ENCODE measurements around the gene LRRK1.

The LRRK1 gene

DNA sequence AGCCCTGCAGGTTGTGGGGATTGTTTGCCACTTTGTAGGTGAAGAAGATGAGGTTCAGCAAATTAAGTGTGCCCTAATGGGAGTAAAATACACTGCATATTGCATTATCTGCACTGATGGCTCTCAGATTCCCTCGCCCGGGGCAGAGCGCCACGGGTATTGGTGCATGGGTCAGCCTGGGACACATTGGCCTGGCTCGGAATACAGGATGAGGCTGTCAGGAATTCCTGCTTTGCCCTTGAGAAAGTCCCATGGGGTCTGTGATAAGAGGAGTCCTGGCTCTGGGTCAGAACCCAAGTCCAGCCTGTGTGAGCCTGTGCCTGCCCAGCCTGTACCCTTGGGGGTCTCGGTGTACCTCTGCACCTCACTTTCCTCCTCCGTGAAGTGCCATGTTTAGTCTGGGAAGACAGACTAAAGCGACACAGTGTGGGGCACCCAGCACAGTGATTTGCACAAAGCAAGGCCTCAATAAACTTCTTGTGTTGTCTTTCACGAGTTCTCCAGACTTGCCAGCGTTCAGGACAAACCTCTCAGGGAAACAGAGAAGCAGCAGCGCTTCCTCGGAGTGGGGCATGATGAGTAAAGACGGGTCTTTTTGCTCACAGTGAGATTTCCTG, 107.6 kb downstream of the LRRK1 start:
- DNase-seq: no peak

DNA sequence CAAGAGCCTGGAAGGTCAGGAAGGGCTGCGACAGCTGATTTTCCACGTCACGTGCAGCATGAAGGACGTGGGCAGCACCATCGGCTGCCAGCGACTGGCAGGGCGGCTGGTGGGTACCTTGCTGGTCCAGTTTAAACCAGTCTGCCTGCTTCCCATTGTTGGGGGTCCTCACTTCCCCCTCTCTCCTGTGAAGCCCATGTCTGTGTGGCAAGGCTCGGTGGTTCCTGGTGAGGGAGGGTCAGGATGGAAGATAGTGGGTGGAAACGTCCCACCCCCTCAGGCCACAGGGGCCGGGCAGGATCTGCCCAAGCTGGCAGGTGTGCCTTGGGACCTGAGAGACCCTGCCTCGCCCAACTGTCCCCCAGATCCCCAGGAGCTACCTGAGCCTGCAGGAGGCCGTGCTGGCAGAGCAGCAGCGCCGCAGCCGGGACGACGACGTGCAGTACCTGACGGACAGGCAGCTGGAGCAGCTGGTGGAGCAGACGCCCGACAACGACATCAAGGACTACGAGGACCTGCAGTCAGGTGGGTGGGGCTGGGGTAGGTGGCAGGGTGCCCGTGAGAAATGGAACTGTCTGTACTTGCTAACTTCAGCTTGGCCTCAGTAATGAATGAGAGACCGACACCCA, 108.2 kb downstream of the LRRK1 start:
- DNase-seq: no peak

DNA sequence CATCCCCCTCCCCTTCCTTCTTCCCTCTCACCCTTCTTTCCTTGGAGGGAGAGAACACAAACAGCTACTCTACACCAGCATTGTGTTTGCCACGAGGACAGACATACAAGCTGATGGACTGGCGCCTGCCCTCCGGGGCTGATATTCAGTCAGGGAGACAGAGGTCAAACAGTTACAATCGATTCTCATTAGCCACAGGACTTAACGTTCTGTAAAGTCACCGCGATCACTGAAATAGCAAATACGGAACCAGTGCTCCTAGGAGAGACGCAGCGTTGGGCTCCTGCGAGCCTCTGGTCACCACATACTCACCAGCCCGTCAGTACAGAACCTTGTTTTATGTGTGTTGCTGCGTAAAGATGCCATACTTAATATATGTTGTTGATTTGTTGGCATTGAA, 108.8 kb downstream of the LRRK1 start:
- no peak for DNase-seq

DNA sequence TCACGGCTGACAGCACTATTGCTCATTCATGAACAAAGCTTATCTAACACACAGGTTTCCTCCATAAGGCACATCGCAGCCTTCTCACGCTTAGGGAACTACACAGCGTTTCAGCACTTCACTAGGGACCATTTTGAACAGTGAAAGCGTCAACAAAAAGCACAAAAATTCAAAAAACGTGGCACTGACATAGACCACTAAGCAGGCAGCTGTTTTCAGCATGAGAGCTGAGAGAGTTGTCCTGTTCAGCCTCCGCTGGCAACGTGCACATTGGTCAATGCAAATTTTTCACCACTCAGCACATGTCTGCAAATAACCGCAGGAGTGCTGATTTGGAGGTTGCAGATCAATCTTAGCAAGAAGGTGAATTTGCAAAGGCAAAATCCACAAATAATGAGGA, 109.2 kb downstream of the LRRK1 start:
- DNase-seq: no peak

DNA sequence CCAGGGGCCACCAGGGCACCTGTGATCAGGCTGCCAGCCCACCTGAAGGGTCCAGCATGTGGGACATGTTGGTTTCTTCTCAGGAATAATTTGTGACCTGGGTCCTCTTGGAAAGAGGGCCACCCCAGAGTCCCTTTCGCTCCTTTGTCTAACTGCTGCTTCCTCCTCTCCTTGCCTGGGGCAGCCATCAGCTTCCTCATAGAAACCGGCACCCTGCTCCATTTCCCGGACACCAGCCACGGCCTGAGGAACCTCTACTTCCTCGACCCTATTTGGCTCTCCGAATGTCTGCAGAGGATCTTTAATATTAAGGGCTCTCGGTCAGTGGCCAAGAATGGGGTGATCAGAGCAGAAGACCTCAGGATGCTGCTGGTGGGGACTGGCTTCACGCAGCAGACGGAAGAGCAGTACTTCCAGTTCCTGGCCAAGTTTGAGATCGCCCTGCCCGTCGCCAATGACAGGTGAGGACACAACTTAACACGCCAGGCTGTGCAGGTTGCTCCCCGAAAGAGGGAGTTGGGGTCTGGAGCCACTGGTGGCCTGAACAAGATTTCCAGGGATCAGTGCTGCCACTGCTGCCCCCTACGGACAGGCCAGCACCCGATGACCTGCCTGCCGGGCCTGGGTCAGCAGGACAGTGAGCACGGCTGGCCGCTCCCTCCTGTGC, 109.7 kb downstream of the LRRK1 start:
- DNase-seq: no peak

DNA sequence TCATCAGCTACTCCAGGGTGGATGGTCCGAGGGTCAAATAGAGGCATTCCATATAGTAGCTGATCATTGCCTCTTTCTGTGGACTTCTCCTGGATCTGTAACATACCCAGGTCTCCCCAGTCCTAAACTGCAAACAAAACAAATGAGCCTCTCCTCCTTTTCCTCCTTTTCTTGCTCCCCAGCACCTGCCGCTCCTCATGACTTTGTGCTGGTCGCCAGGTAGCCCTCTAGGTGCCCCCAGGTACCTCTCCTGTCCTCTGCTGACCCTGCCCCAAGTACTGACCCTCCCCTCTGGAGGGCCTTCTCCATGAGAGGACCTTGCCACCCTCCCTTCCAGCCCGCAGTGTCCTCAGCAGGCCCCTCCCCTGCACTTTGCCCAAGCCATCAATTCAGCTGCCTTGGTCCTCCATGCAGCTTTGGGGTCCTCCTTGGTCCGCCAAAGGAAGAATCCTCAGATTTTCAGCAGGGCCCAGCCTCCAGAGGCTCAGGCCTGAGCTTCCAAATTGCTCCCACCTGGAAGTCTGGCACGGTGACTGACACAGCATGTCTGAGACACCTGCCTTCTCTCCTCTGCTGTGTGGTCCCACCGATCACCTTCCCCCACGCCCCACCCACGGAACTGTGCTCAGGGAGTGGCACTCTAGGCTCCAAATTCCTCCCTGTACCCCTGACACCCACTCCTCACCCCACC, 111.0 kb downstream of the LRRK1 start:
- DNase-seq: no peak

DNA sequence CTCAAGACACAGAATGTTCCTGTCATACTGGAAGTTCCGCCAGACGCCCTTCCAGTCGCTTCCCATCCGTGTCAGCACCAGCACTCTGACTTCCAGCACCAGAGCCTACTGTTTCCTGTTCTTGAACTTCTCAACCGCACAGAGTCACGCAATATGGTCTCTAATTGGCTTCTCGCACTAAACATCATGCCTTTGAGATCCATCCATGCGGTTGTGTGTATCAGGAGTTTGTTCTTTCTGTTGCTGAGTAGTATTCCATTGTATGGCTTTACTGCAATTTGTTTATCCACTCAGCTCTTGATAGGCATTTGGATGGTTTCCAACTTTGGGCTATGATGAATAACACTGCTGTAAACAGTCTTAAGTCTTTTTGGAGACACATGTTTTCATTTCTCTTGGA, 112.1 kb downstream of the LRRK1 start:
- DNase-seq: no peak

DNA sequence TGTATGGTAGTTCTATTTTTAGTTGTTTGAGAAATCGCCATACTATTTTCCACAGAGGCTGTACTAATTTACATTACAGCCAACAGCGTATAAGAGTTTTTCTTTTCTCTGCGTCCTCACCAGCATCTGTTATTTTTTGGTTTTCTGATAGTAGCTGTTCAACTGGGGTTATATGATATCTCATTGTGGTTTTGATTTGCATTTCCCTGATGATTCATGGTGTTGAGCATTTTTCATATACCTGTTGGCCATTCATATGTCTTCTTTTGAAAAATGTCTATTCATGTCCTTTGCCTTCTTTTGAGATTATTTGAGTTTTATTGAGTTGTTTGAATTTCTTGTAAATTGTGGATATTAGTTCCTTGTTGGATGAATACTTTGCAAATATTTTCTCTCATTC, 114.6 kb downstream of the LRRK1 start:
- no peak for DNase-seq

DNA sequence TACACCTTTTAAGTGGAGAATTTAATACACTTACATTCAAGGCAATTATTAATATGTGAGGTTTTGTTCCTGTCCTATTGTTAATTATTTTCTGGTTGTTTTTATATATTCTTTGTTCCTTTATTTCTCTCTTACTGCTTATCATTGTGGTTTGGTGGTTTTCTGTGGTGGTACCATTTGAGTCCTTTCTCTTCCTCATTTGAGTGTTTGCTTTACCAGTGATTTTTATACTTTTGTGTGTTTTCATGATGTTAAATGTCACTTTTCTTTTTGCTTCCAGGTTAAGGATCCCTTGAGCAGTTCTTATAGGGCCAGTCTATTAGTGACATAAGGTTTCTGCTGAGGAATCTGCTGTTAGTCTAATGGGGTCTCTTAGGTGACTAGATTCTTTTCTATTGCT, 116.5 kb downstream of the LRRK1 start:
- DNase-seq: no peak

DNA sequence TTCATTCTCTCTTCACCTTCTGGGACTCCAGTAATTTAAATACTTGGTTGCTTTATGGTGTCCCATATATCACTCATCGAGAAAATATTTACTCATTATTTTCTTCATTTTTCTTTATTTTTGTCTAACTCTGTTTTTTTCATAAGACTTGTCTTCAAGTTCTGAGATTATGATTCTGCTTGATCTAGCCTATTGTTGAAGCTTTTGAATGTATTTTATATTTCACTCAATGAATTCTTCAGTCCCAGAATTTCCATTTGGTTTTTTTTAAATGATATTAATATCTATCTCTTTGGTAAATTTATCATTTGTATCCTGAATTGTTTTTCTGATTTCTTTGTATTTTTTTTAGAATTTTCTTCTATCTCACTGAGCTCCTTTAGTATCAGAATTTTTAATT, 117.0 kb downstream of the LRRK1 start:
- no peak for DNase-seq

DNA sequence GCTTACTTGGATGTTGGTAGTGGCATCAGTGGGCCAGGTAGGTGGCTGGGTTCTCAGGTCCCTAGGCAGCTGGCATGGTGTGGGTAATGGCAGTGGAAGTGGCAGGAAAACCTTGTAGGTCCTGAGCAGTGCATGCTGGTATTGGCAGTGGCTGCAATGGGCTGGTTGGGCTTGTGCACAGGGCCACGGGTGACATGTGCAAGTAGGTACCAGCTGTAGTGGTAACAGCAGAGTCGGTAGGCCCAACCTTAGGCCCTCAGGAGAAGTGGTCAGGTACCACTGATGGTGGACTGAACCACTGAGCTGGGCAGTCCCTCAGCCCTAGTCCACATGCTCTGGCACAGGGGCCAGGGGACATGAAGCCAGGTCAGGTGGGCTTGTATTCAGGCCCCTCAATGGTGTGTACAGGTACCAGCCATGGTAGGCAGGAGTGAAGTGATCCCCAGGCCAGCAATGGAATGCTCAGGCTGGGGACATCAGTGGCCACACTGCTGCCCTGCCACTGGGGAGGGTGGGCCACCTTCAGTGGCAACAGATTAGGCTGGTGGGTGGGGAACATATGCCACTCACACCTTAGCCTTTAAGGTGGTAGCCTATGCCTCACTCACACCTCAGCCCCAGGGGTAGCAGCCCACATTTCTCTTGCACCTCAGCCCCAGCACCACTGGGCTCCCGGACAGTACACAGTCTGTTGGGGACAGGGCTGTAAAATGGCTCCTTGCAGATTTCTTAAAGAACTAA, 118.1 kb downstream of the LRRK1 start:
- no peak for DNase-seq

DNA sequence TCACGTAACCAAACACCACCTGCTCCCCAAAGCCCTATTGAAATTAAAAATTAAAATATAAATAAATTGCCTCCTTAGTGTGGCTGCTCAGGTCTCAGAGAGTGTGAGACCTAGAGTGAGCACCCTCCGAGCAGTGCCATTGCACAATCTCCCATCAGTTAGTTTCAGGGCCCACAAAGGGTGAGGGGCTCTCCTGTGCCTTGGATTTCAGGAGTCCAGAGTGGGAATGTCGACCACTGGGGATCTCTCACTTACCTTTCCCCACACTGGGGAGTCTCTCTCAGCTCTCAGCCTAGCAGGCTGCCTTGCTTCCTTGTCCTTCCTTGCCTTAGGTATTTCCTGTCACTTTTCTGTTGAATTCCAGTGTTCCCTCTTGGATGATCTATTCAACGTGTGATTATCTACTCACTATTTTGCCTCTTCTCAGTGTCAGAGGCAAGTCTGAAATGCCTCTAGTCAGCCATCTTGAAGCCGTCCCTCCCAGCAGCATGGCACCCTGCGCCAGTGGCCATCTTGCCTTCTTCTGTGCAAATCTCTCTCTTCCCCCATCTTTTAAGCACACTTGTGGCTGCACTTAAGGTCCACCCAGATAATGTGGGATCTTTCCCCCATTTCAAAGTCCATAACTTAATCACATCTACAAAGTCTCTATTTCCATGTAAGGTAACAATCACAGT, 119.3 kb downstream of the LRRK1 start:
- DNase-seq: no peak

DNA sequence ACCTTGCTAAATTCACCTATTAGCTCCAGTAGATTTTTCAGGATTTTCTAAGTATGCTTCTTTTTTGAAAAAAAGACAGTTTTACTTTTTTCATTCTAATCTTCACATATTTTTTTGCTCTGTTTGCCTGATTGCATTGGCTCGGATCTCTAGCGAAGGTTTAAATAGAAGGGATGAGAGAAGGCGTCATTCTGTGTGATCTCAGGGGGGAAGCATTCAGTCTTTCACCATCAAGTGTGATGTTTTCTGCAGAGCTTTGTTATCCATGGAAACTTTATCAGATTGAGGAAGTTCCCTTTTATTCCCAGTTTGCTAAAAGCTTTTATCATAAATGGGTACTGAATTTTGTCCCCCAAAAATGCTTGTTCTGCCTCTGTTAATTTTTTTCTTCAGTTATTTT, 120.3 kb downstream of the LRRK1 start:
- DNase-seq: no peak

DNA sequence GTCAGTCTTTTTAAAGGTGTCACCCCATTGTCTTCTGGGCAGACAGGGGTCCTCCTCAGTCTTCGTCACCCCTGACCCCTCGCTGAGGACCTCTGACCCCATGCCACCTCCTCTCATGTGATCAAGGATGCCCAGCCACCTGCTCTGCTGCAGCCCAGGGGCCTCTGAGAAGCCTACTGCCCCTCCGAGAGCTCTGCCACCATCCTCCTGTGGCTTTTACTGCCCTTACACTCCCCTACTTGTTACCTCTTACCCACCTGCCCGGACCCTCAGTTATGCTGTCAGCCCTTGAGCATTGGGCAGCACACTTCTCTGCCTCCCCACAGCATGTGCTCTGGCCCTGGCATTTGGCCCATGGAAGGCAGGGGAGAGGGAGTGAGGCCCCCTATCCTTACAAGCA, 123.2 kb downstream of the LRRK1 start:
- no peak for DNase-seq

DNA sequence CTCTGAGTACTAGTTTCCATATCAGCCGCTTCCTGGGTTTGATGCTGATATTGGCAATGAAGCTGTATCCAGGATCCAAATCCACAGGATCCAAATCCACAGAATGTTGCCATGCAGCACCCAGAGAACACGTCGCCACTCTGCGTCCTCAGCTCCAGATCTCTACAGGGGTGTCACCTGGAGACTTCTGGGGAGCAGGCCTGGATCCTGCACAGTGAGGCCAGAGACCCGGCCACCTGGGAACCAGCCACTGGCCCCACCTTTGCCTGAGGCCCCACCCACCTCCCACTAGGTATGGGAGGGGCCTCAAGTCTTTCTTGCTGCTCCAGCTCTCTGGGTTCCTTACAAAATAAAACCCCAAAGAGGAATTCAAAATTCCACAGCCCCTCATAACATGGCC, 123.9 kb downstream of the LRRK1 start:
- DNase-seq: no peak

DNA sequence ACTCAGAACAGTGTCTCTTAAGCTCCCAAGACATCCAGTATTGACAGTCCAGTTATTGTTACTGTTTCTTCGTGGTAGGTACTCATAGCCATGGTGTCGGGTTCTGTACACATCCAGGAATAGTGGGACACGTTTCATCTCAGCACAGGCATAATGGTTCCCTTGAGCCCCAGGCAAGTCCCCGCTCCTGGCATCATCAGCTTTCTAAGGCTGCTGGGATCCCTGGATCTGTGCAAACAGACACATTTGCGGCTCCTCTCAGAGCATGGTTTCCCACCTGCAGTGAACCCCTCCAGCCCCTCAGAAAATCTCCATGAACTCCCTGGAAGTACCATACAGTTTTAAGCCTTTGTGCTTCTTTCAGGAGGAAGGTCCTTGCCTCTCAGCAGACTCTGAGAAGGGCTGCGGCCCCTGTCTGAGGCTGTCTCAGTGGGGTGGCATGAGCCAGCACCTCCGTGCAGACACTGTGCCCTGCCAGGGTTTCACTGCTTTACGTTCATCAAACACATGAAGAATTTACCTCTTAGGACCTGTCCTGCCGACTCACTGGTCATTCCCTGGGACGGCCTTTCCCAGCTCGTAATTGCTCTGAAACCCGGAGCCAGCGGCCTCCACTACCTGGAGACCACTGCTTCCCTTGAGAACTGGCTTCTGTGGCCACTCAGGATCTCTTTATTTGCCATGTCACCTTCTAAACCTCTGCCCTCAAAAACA, 124.9 kb downstream of the LRRK1 start:
- DNase-seq: no peak

DNA sequence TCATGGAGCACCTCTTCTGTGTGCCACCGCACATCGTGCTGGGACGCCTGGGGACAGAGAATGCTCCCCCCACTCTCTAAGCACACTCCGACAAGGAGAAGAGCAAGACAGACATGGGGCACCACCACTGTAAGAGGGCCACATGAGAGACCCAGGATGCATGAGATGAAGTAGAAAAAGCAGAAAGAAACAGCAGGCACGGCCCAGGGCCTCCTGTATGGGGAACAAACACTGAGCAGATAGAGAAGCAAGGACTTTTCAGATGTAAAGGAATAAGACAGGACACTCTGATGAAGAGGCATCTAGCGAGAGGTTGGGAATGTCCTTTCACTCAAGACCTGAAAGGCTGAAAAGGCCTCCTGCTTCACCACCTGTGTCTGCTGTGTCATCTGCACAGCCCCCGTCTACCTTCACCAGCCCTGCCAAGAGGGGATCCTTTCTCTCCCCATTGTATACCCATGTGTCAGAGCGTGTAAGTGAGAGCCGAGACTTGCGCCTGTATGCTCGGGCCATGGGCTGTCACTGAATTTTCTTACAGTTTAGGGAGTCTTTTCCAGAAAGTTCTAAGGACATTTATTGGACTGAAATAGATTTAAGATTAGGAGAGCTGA, 125.6 kb downstream of the LRRK1 start:
- DNase-seq: no peak

DNA sequence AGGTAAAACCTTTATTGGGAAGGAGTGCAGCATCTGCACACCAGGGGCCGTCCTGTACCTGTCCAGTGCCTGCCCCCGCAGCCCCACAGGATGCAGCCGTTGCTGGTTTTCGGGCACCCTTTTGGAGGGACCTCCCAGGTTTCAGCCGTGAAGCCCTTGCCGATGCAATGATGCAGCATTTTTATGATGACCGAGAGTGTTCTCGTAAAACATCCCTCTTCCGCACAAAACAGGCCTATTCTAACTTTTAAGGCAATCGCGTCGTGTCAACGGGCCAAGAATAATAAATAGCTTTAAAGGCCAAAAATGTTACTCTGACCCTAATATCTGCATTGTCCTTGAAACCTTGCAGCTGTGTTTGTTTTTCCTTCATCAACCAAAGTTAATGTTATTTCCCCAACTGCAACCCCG, 126.1 kb downstream of the LRRK1 start:
- no peak for DNase-seq

DNA sequence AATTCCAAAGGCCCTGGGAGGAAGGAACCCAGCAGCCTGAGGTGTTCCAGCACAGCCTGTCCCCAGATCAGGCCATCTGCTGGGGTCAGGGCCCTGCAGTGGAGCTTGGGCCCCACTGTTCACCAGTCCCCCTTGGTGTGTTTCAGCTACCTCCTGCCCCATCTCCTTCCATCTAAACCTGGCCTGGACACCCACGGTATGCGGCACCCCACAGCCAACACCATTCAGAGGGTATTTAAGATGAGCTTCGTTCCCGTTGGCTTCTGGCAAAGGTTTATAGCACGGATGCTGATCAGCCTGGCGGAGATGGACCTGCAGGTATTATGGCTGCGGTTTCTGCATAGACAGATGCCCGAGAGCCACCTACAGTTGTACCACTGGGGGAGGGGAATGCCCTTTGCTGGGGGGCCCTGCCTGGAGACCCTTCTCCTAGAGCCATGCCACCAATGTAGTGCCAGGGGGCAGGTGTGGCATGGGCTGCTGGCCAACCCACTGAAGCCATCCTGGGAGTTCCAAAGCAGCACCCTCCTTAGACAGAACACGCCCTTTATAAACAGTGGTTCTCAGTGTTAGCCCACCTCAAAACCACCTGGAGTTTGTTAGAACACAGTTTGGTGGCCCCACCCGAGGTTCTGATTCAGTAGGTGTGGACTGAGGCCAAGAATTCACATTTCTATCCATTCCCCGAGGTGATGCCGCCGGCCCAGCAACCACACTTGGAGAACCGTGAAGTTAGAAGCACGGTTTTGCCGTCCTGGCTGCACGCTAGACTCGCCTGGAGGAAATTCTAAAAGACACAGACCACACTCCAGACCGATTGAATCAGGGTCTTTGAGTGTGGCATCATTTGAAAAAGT, 126.9 kb downstream of the LRRK1 start:
- no peak for DNase-seq

DNA sequence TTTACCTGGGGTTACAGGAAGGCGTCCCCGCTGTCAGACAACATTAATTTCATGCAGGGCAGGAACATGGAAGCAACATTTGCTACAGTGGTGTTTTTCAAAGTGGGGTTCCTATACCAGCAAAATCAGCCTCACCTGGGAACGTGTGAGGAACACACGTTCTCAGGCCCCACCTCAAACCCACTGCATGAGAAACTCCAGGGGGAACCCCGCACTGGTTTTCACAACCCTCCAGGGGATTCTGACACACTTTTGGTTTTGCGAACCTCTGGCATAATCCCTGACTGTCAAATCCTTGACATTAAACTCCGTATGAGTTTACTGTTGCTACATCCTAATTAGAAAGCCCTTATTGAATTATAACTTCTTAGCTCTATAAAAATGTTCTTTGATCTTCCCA, 127.7 kb downstream of the LRRK1 start:
- DNase-seq: no peak

All from stimulated activated naive CD4-positive, alpha-beta T cell treated with Interleukin-2 at 50 U/mL for 16 hours (primary cell).